HepG2 (cell line): Measurements from ENCODE around the gene SMARCD1. TPM values are rescaled to one million over a fixed set of nuclear protein-coding genes. Genes with fewer than 3 reads are reported as not detected.
A peak's percentile ranks its signal among the peaks of the same experiment; 100 is the strongest.

Experiments
- ARNT ChIP-seq: fragments of 450-650 bp; IDR thresholded peaks from 2 replicates; pipeline ENCODE4 v1.6.1; 2017
- MAZ ChIP-seq, 2 experiments: sonication (generic) in 1 of 2; formaldehyde crosslinking in 1 of 2; IDR thresholded peaks; 2 replicates each; pipeline versions ENCODE4 v1.5.0 to v1.6.1; 2012 to 2020; ENCODE audit warnings: low read depth in 2 of 2, mild to moderate bottlenecking in 2 of 2, borderline replicate concordance in 1 of 2, improper control_type of control experiment in 1 of 2, low read length in 1 of 2, missing genetic modification reagents in 1 of 2, moderate library complexity in 1 of 2
- MEIS2 ChIP-seq: sonication (generic); formaldehyde crosslinking; IDR thresholded peaks from 2 replicates; pipeline ENCODE4 v1.9.0; 2021; ENCODE audit warnings: mild to moderate bottlenecking, missing genetic modification reagents
- NFYB ChIP-seq: sonication (generic); formaldehyde crosslinking; IDR thresholded peaks from 2 replicates; pipeline ENCODE4 v1.4.0; 2020; ENCODE audit warnings: missing genetic modification reagents
- NKX3-1 ChIP-seq: sonication (generic); formaldehyde crosslinking; IDR thresholded peaks from 2 replicates; pipeline ENCODE4 v1.5.0; 2020; ENCODE audit warnings: missing genetic modification reagents
- NR2F2 ChIP-seq: IDR thresholded peaks from 2 replicates; pipeline ENCODE4 v1.6.1; 2012; ENCODE audit warnings: low read depth, inconsistent platforms, borderline replicate concordance
- RFXANK ChIP-seq: IDR thresholded peaks from 2 replicates; pipeline ENCODE4 v1.6.1; 2016
- SIN3A ChIP-seq: IDR thresholded peaks from 2 replicates; pipeline ENCODE4 v1.6.1; 2011; ENCODE audit warnings: low read depth, mild to moderate bottlenecking, control low read depth, low read length, borderline replicate concordance
- ZFP36 ChIP-seq: fragments of 150-350 bp; IDR thresholded peaks from 2 replicates; pipeline ENCODE4 v1.6.1; 2018; ENCODE audit warnings: borderline replicate concordance, low read length, low read depth; ENCODE audit not compliant: partially characterized antibody
- ZFP37 ChIP-seq: sonication (generic); formaldehyde crosslinking; IDR thresholded peaks from 2 replicates; pipeline ENCODE4 v1.4.0; 2020; ENCODE audit warnings: missing genetic modification reagents, borderline replicate concordance
- ZNF589 ChIP-seq: sonication (generic); formaldehyde crosslinking; conservative IDR thresholded peaks from 2 replicates; pipeline ENCODE4 v1.8.0; 2022; ENCODE audit warnings: mild to moderate bottlenecking, moderate library complexity, missing genetic modification reagents
- polyA plus RNA-seq, 8 experiments: library from polyadenylated mRNA; depleted of rRNA in 3 of 8; stranded (reverse) in 7 of 8; unstranded in 1 of 8; fragments of >200 nt; fragmentation: Illumina TruSeq in 4 of 8; extraction: Trizol in 4 of 8; gene quantifications; 2 replicates each; pipeline versions ENCODE4 v1.2.1 to v1.2.3, GENCODE V29; 2011 to 2016; ENCODE audit warnings: low read depth in 4 of 8, missing spikeins in 1 of 8, mixed read lengths in 1 of 8; ENCODE audit not compliant: insufficient read depth in 1 of 8
- total RNA-seq, 5 experiments: library from RNA; depleted of rRNA; stranded (reverse); fragments of >200 nt; fragmentation: Illumina TruSeq; extraction: Trizol; gene quantifications; 2 replicates each; pipeline ENCODE4 v1.2.3, GENCODE V29; 2016; ENCODE audit warnings: low read depth in 1 of 5
- TF ChIP-seq, protein P1 (sequence below): sonication (generic); formaldehyde crosslinking; IDR thresholded peaks from 2 replicates; pipeline ENCODE4 v1.4.0; 2020; ENCODE audit warnings: missing genetic modification reagents, borderline replicate concordance
- TF ChIP-seq, protein P2 (sequence below): sonication (generic); formaldehyde crosslinking; IDR thresholded peaks from 2 replicates; pipeline ENCODE4 v1.4.0; 2020; ENCODE audit warnings: mild to moderate bottlenecking, low read depth, missing genetic modification reagents
- TF ChIP-seq, protein P3 (sequence below): sonication (generic); formaldehyde crosslinking; IDR thresholded peaks from 2 replicates; pipeline ENCODE4 v1.8.0; 2023; ENCODE audit warnings: mild to moderate bottlenecking, missing genetic modification reagents
- TF ChIP-seq, protein P4 (sequence below): sonication (generic); formaldehyde crosslinking; IDR thresholded peaks from 2 replicates; pipeline ENCODE4 v1.5.0; 2020; ENCODE audit warnings: missing genetic modification reagents, mild to moderate bottlenecking, borderline replicate concordance
- TF ChIP-seq, protein P5 (sequence below): sonication (generic); formaldehyde crosslinking; IDR thresholded peaks from 2 replicates; pipeline ENCODE4 v1.8.0; 2022; ENCODE audit warnings: missing genetic modification reagents, mild to moderate bottlenecking, moderate library complexity, borderline replicate concordance

The SMARCD1 gene
- total and polyA plus RNA-seq, 2 of the 13 experiments (the other 11 are each of a cell fraction or from before 2014, with no cell fraction given), result 51.7 to 54.6 TPM

DNA sequence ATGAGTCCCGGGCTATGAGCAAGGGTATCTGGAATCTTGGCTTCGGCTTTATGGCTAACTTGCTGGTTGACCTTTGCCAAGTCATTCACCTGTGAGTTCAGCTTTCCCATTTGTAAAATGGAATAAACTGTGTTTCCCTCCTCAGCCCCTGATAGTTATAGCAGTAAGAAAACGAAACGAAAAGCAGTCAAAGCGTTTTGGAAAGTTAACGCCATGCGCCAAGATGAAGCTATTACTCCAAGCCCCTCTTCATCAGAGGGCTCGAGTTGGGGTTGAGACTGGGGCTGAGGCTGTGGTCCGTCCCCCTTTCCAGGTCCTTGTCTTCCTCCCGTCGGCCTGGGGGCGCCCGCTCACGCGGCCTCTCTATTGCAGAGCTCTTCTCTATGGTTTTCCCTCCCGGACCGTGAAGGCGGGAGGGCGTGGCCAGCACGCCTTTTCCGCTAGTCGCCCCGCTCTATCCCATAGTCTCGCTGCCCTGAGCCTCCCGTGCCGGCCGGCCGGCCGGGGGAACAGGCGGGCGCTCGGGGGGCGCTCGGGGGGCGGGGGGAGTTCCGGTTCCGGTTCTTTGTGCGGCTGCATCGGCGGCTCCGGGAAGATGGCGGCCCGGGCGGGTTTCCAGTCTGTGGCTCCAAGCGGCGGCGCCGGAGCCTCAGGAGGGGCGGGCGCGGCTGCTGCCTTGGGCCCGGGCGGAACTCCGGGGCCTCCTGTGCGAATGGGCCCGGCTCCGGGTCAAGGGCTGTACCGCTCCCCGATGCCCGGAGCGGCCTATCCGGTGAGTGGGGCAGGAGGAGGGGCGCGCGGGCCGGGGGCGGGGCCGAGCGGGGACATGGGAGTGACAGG is at the start of gene SMARCD1 (continued):
- TF ChIP-seq, protein P1, sequence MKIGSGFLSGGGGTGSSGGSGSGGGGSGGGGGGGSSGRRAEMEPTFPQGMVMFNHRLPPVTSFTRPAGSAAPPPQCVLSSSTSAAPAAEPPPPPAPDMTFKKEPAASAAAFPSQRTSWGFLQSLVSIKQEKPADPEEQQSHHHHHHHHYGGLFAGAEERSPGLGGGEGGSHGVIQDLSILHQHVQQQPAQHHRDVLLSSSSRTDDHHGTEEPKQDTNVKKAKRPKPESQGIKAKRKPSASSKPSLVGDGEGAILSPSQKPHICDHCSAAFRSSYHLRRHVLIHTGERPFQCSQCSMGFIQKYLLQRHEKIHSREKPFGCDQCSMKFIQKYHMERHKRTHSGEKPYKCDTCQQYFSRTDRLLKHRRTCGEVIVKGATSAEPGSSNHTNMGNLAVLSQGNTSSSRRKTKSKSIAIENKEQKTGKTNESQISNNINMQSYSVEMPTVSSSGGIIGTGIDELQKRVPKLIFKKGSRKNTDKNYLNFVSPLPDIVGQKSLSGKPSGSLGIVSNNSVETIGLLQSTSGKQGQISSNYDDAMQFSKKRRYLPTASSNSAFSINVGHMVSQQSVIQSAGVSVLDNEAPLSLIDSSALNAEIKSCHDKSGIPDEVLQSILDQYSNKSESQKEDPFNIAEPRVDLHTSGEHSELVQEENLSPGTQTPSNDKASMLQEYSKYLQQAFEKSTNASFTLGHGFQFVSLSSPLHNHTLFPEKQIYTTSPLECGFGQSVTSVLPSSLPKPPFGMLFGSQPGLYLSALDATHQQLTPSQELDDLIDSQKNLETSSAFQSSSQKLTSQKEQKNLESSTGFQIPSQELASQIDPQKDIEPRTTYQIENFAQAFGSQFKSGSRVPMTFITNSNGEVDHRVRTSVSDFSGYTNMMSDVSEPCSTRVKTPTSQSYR (CRISPR knock-in tag), result no peak
- no peak for TF ChIP-seq ZFP36
- TF ChIP-seq ARNT, result no peak
- TF ChIP-seq RFXANK (CRISPR knock-in tag), result no peak
- TF ChIP-seq ZNF589 (CRISPR knock-in tag), result no peak
- no peak for TF ChIP-seq ZFP37
- TF ChIP-seq NFYB (CRISPR knock-in tag), result no peak
- no peak for TF ChIP-seq NR2F2
- TF ChIP-seq, protein P2, sequence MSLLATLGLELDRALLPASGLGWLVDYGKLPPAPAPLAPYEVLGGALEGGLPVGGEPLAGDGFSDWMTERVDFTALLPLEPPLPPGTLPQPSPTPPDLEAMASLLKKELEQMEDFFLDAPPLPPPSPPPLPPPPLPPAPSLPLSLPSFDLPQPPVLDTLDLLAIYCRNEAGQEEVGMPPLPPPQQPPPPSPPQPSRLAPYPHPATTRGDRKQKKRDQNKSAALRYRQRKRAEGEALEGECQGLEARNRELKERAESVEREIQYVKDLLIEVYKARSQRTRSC (CRISPR knock-in tag), result no peak
- TF ChIP-seq, protein P3, sequence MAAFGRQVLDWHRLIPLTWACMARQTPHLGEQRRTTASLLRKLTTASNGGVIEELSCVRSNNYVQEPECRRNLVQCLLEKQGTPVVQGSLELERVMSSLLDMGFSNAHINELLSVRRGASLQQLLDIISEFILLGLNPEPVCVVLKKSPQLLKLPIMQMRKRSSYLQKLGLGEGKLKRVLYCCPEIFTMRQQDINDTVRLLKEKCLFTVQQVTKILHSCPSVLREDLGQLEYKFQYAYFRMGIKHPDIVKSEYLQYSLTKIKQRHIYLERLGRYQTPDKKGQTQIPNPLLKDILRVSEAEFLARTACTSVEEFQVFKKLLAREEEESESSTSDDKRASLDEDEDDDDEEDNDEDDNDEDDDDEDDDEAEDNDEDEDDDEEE, result no peak
- TF ChIP-seq, protein P4, sequence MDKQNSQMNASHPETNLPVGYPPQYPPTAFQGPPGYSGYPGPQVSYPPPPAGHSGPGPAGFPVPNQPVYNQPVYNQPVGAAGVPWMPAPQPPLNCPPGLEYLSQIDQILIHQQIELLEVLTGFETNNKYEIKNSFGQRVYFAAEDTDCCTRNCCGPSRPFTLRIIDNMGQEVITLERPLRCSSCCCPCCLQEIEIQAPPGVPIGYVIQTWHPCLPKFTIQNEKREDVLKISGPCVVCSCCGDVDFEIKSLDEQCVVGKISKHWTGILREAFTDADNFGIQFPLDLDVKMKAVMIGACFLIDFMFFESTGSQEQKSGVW, result no peak
- 0 out of 2 replicates have a peak, but pooled peaks have one; percentile 17 for TF ChIP-seq MAZ (IDR thresholded peaks at IDR 0.05; ENCODE audit: borderline replicate concordance, low read depth, low read length)
- TF ChIP-seq MAZ (CRISPR knock-in tag; IDR thresholded peaks at IDR 0.05; ENCODE audit: low read depth), result peak; percentile 63
- TF ChIP-seq SIN3A, result peak; percentile 65; the same call in 1 of the 2 replicates
- no peak for TF ChIP-seq MEIS2 (CRISPR knock-in tag)
- TF ChIP-seq, protein P5, sequence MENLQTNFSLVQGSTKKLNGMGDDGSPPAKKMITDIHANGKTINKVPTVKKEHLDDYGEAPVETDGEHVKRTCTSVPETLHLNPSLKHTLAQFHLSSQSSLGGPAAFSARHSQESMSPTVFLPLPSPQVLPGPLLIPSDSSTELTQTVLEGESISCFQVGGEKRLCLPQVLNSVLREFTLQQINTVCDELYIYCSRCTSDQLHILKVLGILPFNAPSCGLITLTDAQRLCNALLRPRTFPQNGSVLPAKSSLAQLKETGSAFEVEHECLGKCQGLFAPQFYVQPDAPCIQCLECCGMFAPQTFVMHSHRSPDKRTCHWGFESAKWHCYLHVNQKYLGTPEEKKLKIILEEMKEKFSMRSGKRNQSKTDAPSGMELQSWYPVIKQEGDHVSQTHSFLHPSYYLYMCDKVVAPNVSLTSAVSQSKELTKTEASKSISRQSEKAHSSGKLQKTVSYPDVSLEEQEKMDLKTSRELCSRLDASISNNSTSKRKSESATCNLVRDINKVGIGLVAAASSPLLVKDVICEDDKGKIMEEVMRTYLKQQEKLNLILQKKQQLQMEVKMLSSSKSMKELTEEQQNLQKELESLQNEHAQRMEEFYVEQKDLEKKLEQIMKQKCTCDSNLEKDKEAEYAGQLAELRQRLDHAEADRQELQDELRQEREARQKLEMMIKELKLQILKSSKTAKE (CRISPR knock-in tag), result no peak
- no peak for TF ChIP-seq NKX3-1
